Mucosa of stomach (tissue), 1 donor: Measurements from ENCODE around the gene DCUN1D4.

ENCODE experiments used
- H3K27me3 ChIP-seq: one replicate; pipeline ENCODE4 v1.7.0; 2013; ENCODE audit warnings: mild to moderate bottlenecking, low read length; ENCODE audit not compliant: control insufficient read depth, insufficient read depth
- H3K36me3 ChIP-seq: one replicate; pipeline ENCODE4 v1.7.0; 2013; ENCODE audit warnings: low read length; ENCODE audit not compliant: control insufficient read depth, insufficient read depth
- H3K4me1 ChIP-seq: one replicate; pipeline ENCODE4 v1.7.0; 2013; ENCODE audit warnings: mild to moderate bottlenecking, low read length; ENCODE audit not compliant: control insufficient read depth, insufficient read depth
- H3K4me3 ChIP-seq: one replicate; pipeline ENCODE4 v1.7.0; 2013; ENCODE audit warnings: low read length
- H3K9ac ChIP-seq: one replicate; pipeline ENCODE4 v1.7.0; 2013; ENCODE audit warnings: mild to moderate bottlenecking, low read length, moderate library complexity
- H3K9me3 ChIP-seq: one replicate; pipeline ENCODE4 v1.7.0; 2013; ENCODE audit warnings: mild to moderate bottlenecking, low read length, moderate library complexity; ENCODE audit not compliant: control insufficient read depth
- donor health status: Pancreatic carcinoma.

Gene DCUN1D4

GRCh38 chr4:51942833-51943215 lies 99.9 kb downstream of the DCUN1D4 start:
- Histone ChIP-seq H3K9ac (no peak overlapping the region), H3K36me3 (no peaks in the 10 kb centered on the region), H3K4me3 (no peak overlapping the region), H3K27me3 (no peaks in the 10 kb centered on the region), H3K4me1 (peaks cover 6% of the 10 kb centered on the region), H3K9me3 (no peaks in the 10 kb centered on the region)

GRCh38 chr4:51943221-51943620 lies 100.3 kb downstream of the DCUN1D4 start:
- no peak overlapping the region for H3K4me3 ChIP-seq
- no peaks in the 10 kb centered on the region for H3K9me3 ChIP-seq
- no peaks in the 10 kb centered on the region for H3K36me3 ChIP-seq
- peaks cover 6% of the 10 kb centered on the region for H3K4me1 ChIP-seq
- H3K9ac ChIP-seq, result no peak overlapping the region
- H3K27me3 ChIP-seq, result no peaks in the 10 kb centered on the region

GRCh38 chr4:51958199-51958968 lies 115.4 kb downstream of the DCUN1D4 start:
- H3K9me3 ChIP-seq, result no peaks in the 10 kb centered on the region
- H3K36me3 ChIP-seq, result no peaks in the 10 kb centered on the region
- H3K4me3 ChIP-seq, result no peak overlapping the region
- H3K27me3 ChIP-seq, result no peaks in the 10 kb centered on the region
- H3K9ac ChIP-seq, result no peak overlapping the region
- H3K4me1 ChIP-seq, result no peaks in the 10 kb centered on the region

GRCh38 chr4:51960486-51960885 lies 117.5 kb downstream of the DCUN1D4 start:
- Histone ChIP-seq H3K9ac (no peak overlapping the region), H3K4me1 (no peaks in the 10 kb centered on the region), H3K4me3 (no peak overlapping the region), H3K27me3 (no peaks in the 10 kb centered on the region), H3K9me3 (no peaks in the 10 kb centered on the region), H3K36me3 (no peaks in the 10 kb centered on the region)

GRCh38 chr4:51963841-51964517 lies 121.0 kb downstream of the DCUN1D4 start:
- H3K4me1 ChIP-seq, result no peaks in the 10 kb centered on the region
- no peak overlapping the region for H3K4me3 ChIP-seq

GRCh38 chr4:51965862-51966261 lies 122.9 kb downstream of the DCUN1D4 start:
- no peaks in the 10 kb centered on the region for H3K9me3 ChIP-seq
- no peak overlapping the region for H3K9ac ChIP-seq
- H3K27me3 ChIP-seq, result no peaks in the 10 kb centered on the region
- H3K36me3 ChIP-seq, result no peaks in the 10 kb centered on the region
- no peak overlapping the region for H3K4me3 ChIP-seq
- no peaks in the 10 kb centered on the region for H3K4me1 ChIP-seq

More at GRCh38 chr4:51963841-51964517, 121.0 kb downstream of the DCUN1D4 start:
- Histone ChIP-seq H3K27me3 (no peaks in the 10 kb centered on the region), H3K36me3 (no peaks in the 10 kb centered on the region), H3K9me3 (no peaks in the 10 kb centered on the region), H3K9ac (no peak overlapping the region)
